DMS 273 (cell line): Measurements from ENCODE around the gene ATP11A.
A peak's percentile ranks its signal among the peaks of the same experiment; 100 is the strongest.
"Not testable (repeated sequence)": the region's sequence is repeated elsewhere in the genome, so short reads cannot be mapped to it uniquely, and the experiment has no call there.

ENCODE experiments used
- DNase-seq: peaks from one replicate; lab custom pipeline; 2025; ENCODE audit not compliant: unreplicated experiment; lab: John Stamatoyannopoulos, UW

The ATP11A gene

DNA sequence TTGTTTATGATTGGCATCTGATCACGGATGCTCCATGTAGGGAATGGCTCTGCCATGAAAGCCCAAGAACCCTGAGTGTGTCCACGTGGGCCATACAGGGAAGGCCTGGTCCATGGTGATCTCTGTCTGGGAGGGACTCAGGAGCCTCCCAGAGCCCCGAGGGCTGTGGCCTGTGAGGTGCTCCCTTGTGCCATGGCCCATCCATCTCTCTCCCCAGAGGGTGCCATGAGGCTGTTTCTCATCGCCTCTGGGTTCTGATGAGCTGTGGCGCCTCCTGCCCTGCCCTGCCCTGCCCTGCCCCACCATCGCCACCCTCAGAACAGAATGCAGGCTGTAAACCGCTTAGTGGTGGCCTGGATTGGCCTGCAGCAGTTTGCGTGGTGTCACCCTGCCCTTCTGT is 83.1 kb downstream of the ATP11A start:
- DNase-seq: no peak

- no peak for DNase-seq
Observed at GRCh38 chr13:112773601-112774447, 84.0 kb downstream of the ATP11A start.

- DNase-seq: no peak
Observed at GRCh38 chr13:112774448-112774792, 84.6 kb downstream of the ATP11A start.

DNA sequence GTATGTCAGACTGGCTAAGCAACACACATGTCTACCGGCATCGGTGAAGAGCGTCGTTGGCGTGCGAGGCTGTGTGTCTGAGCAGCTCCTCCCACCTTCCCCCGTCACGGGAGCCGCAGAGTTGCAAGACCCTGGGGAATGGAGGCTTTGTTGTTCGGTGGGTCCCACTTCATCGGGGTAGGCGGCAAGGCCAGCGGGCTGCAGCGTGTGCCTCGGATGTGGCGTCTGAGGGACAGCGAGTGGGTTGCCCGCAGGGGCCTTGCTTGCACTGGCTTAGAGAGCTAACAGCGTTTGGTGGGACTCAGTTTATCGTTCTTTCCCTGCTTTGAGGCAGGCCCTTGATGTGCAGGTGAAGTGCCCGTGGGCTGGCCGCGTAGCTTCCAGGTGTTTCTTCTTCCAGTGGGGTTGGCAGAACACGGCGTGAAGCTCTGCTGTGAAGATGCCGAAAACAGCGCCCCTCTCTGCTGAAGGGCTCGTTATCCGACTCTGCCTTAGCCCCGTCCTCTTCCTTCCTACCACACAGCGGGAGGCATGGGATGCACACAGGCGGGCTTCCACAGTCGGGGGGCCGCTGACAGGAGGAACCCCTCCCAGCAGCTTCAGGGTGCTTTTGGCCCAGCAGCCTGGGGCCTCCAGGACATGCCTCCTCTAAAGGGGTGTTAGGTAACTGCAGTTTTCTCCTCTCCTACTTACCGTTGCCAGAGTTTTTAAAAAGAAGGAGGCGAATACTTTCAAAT is 85.2 kb downstream of the ATP11A start:
- DNase-seq: no peak

- DNase-seq: no peak
Observed at GRCh38 chr13:112775791-112776279, 86.0 kb downstream of the ATP11A start.

DNA sequence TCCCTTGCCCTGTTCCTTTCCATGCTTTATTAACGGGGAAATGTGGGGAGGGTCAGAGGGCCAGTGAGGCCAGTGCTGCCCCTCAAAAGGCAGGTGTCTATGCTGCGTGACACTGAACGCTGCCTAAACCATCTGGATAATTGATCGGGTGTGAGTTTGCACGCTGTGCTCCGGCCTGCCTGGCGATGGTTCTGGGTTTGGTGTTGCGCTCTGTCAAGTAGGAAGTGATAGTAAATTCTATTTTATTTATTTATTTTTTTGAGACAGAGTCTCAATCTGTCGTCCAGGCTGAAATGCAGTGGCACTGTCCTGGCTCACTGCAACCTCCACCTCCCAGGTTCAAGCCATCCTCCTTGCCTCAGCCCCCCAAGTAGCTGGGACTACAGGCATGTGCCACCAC is 86.5 kb downstream of the ATP11A start:
- DNase-seq: no peak

DNA sequence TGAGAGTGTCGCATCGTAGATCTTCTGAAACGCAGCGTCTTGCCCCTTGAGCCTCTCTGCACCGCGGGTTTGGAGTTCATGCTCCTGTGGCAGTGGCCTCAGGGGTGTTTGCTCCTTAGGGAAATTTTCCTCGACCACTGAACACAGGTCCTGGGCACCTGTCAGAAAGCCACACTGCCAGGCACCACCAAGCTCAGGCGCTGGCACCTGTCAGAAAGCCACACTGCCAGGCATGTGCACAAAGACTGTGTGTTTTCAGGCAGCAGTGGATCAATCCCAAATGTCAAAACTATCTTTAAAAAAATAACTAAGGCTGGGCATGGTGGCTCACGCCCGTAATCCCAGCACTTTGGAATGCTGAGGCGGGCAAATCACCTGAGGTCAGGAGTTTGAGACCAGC is 87.1 kb downstream of the ATP11A start:
- no peak for DNase-seq

- no peak for DNase-seq
Observed at GRCh38 chr13:112777637-112778406, 88.0 kb downstream of the ATP11A start.

GRCh38 chr13:112779856-112780604 is 90.2 kb downstream of the ATP11A start:
- no peak for DNase-seq

DNA sequence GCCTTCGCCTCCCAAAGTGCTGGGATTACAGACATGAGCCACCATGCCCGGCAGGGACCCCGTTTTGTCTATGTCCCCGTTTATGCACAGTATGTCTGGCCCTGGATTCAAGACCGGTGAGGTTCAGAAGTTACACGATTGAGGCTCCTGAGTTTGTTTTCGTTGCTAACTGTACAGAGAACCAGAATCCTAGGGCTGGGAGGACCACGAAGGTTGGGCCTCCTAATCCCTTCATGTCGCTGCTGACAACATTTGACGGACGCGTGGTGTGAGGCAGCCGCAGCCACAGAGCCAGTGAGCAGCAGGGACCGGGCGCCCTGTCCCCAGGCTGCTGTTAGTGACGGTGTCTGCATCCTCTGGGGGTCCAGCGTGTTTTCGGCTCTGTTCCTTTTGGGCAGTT is 91.4 kb downstream of the ATP11A start:
- DNase-seq: no peak

DNA sequence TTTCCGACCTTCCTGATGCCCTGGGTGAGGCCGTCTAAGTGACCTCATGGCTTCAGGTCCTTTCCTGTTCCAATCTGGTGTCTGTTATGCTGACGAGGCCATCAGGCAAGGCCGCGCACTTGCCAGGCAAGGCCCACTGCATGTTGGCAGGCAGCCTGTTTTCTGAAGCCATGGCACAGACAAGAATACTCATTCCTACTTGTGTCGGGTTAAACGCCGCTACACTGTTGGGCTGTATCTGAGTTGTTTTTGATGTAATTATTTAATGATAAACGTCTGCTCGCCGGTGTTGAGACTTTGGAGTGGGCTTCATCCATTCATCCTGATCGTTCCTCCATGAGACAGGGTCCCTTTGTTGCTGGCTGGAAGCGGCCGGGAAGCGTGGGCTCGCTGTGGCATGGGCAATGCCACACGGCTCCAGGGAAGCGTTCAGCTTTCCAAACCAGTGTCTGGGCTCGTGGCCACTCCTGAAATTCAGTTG is 92.1 kb downstream of the ATP11A start:
- peak; percentile 24 for DNase-seq

- DNase-seq: no peak
Observed at GRCh38 chr13:112782429-112783010, 92.7 kb downstream of the ATP11A start.

DNA sequence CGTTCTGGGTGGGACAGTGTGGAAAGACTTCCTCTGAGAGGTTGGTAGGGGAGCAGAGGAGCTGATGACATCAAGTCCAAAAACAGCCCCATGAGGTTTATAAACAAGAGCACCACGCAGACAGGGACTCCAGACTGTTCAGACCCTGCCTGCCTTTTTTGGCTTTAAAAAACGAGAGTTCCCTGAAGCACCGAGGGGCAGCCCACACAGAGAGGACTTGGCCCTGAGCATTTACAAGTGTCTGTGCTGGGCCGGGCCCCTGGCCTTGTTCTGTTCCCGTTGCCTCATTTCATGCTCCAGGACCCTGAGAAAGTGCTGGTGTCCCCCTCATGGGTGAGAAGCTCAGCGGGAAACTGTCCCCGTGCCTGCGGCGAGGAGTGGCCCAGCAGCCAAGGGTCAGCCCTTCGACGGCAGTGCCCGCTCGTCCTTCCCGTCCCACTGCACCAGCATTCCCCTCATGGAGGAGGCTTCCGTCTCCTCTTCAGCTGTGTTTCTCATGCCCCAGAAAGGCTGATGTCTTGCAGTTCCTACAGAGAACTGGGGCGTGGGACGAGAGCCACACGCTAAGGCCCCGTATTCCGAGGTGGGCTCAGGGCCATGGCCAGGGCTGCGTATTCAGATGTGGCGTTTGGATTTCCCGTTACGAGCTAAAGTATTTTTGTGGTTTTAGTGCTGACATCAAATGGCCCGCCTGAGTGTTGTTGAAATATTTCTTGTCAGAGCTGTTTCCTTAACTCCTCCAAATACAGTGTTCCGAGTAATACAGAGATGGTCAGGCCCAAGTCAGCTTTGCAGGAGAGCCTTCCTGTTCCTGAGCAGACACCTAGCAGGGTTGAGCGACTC is 93.5 kb downstream of the ATP11A start:
- DNase-seq: no peak

DNA sequence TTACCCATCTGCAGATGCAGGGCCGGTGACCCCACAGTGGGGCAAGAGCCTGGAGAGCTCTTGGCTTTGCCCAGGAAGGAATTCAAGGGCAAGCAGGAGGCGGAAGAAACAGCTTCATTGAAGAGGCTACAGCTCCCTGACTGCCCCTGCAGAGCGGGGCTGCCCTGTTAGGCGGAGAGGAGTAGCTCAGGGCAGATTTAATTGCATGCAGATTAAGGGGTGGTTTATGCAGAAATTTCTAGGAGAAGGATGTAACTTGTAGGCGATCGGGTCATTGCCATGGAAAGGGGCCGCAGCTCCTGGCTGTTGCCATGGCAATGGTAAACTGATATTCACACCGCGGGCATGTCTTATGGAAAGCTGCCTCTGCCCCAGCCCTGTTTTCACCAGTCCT is 94.1 kb downstream of the ATP11A start:
- no peak for DNase-seq

GRCh38 chr13:112784811-112785482 is 95.1 kb downstream of the ATP11A start:
- no peak for DNase-seq

DNA sequence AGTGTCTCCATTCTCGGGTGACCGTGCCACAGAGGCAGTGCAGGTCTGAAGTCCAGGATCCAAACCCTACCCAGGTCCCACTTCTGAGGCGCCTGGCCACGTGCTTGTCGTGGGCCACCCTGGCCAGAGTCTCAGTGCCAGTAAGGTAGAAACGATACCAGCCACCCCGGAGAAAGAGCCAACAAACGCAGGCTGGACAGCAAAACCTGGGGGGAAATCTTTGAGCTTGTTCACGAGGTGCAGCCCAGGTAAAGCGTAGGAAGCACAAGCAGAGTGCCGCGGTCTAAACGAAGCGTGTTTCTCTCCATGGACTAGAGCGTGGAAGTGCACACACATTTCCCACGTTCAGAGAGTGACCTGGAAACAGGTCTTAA is 95.6 kb downstream of the ATP11A start:
- DNase-seq: no peak

DNA sequence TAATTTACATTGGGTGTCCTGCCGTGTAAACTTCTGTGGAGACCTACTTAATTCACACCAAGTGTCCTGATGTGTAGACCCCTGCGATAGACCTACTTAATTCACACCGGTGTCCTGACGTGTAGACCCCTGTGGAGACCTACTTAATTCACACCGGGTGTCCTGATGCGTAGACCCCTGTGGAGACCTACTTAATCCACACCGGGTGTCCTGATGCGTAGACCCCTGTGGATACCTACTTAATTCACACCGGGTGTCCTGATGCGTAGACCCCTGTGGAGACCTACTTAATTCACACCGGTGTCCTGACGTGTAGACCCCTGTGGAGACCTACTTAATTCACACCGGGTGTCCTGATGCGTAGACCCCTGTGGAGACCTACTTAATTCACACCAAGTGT is 97.0 kb downstream of the ATP11A start:
- not testable (repeated sequence) for DNase-seq

DNA sequence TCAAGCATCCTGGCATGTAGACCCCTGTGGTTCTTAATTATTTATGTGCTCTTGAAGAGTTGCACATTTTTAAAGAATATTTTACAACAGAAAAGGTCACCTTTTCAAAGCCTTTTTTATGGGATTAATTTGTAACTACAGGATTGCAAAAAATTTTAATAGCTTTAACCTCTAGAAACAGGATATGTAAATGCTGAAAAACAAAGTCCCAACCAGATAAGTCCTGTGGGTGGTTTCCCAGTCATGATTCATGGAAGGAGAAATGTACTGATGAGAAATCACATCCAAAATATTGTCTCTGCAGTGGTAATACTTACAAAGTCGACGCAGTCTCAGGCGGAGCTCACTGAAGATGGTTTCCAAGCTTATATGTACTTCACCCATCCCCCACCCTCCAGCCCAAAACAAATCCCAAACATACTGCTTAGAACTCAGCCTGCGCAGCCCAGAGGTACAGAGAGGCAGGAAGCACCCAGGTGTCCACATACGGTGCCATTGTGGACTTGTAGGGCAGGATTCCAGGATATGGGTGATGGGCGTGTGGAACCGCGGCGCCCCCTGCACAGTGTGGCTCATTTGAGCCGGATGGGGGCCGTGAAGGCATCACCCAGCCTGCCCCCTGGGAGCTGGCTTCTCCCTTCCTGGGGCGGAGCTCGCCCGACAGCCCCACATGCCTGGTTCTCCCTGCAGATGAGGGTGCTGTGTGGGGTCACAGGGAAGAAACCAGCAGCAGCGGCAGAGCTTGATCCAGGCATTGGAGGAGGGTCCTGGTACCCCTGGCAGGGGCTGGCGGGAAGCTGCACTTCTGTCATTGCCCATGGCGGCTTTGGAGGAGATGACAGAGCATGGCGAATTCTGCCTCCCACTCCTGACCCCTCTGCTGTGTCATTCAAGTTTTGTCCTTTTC is 101.2 kb downstream of the ATP11A start:
- DNase-seq: no peak
